ENCODE results near the gene BDKRB2.

DNA sequence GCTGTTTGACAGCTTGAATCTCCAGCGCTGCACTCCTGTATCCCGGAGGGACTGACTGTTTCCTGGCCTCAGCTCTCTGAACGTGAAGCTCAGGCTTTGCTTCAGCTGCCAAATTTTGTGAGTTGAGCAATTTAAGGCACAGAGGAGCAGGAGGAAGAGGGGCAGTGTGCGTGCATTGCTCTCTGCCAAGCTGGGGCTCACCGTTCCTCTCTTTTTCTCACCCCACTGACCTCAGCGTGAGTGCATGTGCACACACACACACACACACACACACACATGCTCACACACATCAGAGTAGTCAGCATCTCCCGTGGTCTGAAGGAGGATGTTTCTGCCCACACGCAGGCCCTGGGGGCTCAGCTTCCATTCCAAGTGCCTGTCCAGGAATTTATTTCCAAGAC is 27.8 kb upstream of the BDKRB2 start:
- TF ChIP-seq, protein P1, sequence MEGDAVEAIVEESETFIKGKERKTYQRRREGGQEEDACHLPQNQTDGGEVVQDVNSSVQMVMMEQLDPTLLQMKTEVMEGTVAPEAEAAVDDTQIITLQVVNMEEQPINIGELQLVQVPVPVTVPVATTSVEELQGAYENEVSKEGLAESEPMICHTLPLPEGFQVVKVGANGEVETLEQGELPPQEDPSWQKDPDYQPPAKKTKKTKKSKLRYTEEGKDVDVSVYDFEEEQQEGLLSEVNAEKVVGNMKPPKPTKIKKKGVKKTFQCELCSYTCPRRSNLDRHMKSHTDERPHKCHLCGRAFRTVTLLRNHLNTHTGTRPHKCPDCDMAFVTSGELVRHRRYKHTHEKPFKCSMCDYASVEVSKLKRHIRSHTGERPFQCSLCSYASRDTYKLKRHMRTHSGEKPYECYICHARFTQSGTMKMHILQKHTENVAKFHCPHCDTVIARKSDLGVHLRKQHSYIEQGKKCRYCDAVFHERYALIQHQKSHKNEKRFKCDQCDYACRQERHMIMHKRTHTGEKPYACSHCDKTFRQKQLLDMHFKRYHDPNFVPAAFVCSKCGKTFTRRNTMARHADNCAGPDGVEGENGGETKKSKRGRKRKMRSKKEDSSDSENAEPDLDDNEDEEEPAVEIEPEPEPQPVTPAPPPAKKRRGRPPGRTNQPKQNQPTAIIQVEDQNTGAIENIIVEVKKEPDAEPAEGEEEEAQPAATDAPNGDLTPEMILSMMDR (IDR thresholded peaks at IDR 0.05; ENCODE audit: insufficient read depth, low read depth, low read length), result no peak
- no peak for TF ChIP-seq EZH2 (IDR thresholded peaks at IDR 0.05; ENCODE audit: insufficient read depth, low read length)

Data from astrocyte (in vitro differentiated cells and primary cell).